Kidney (tissue), 14 donors: Measurements from ENCODE around the gene UGGT2. TPM values are rescaled to one million over a fixed set of nuclear protein-coding genes. Genes with fewer than 3 reads are reported as not detected.

ENCODE experiments used
- DNase-seq, 5 donors: peaks; one replicate each; pipeline ENCODE4 v3.0.0-alpha.2; 2013 to 2020
- FAIRE-seq: peaks from 2 replicates; lab custom pipeline; 2012; peaks lifted over from hg19 to GRCh38; lab: Jason Lieb, UNC
- H3K27ac ChIP-seq, 2 donors: one replicate each; pipeline ENCODE4 v1.7.0; 2013; ENCODE audit warnings: low read depth in 2 of 2, low read length in 2 of 2, inconsistent platforms in 1 of 2
- H3K27me3 ChIP-seq: one replicate; pipeline ENCODE4 v1.7.1; 2013; ENCODE audit warnings: low read length, inconsistent platforms; ENCODE audit not compliant: control insufficient read depth, insufficient read depth
- H3K36me3 ChIP-seq, 3 donors: one replicate each; pipeline versions ENCODE4 v1.7.0 to v1.7.1; 2013; ENCODE audit warnings: low read length in 3 of 3, control low read depth in 1 of 3, inconsistent platforms in 1 of 3; ENCODE audit not compliant: insufficient read depth in 3 of 3, control insufficient read depth in 2 of 3
- H3K4me1 ChIP-seq, 3 donors: one replicate each; pipeline versions ENCODE4 v1.7.0 to v1.7.1; 2013; ENCODE audit warnings: low read length in 3 of 3, inconsistent platforms in 1 of 3, low read depth in 1 of 3; ENCODE audit not compliant: control insufficient read depth in 2 of 3, insufficient read depth in 2 of 3
- H3K4me3 ChIP-seq, 3 donors: one replicate each; pipeline versions ENCODE4 v1.7.0 to v1.8.1; 2013; ENCODE audit warnings: low read length in 3 of 3, control low read depth in 1 of 3, inconsistent platforms in 1 of 3
- H3K9ac ChIP-seq, 3 donors: one replicate each; pipeline versions ENCODE4 v1.7.0 to v1.7.1; 2013; ENCODE audit warnings: low read length in 3 of 3, control low read depth in 1 of 3, inconsistent platforms in 1 of 3
- H3K9me3 ChIP-seq, 3 donors: one replicate each; pipeline versions ENCODE4 v1.7.0 to v1.7.1; 2013; ENCODE audit warnings: low read length in 3 of 3, control low read depth in 1 of 3, inconsistent platforms in 1 of 3; ENCODE audit not compliant: control insufficient read depth in 2 of 3, insufficient read depth in 1 of 3
- CTCF ChIP-seq: IDR thresholded peaks from 3 replicates; pipeline ENCODE4 v1.5.1; 2012; ENCODE audit warnings: mild to moderate bottlenecking, moderate library complexity, borderline replicate concordance; ENCODE audit not compliant: insufficient read depth; ENCODE audit errors: extremely low read depth
- intact Hi-C: fragments of 100-400 bp; cut with DNase I; formaldehyde crosslinking; loops from one replicate; pipeline ENCODE4 v1.11.1; 2022
- polyA plus RNA-seq: library from polyadenylated mRNA; stranded (reverse); fragments of 350-450 nt; fragmentation: Illumina TruSeq; extraction: RNeasy Lipid Tissue Mini Kit (QIAGEN cat#74804); gene quantifications from one replicate; pipeline ENCODE4 v1.2.3, GENCODE V29; 2014; ENCODE audit warnings: low read depth, low replicate concordance; ENCODE audit not compliant: insufficient read depth
- total RNA-seq: library from RNA; stranded (reverse); fragmentation: NEBNext Ultra II Directional; extraction: Animal tissue kit (Norgen Biotek cat#: 25700); gene quantifications from one replicate; pipeline ENCODE4 v1.2.1, GENCODE V29; 2021
- donor health status: control.
- donor health status: control.
- donor health status: control.
- donor health status: control.
- donor health status: control.
- donor health status: DM: yes; HTN: yes; CAD: no.
- donor health status: Normal renal cell carcinoma (clear cell type).

The UGGT2 gene
- total and polyA plus RNA-seq, 2 donors from 2014 or later = 10.0 to 31.9 TPM

DNA sequence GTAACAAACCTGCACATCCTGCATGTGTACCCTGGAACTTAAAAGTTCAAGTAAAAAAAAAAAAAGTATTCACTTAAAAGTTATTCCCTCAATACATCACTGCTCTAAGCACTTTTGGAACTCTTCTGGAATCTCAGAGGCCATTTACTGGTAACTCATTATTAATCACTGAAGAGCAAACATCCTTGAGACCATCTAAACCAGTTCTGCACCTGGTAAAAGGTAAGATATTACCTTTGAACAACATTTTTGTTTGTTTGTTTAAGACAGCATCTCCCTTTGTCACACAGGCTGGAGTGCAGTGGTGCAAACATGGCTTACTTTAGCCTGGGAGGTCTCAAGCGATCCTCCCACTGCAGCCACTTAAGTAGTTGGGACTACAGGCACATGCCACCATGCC, 16.7 kb downstream of the UGGT2 start:
- intact Hi-C loops = no loop called here
- no peak for TF ChIP-seq CTCF
- DNase-seq (no peak), FAIRE-seq (no peak)
- H3K4me3 ChIP-seq = no peak overlapping the region
- no peaks in the 10 kb centered on the region for H3K9me3 ChIP-seq
- no peaks in the 10 kb centered on the region for H3K4me1 ChIP-seq
- no peak overlapping the region for H3K9ac ChIP-seq
- no peaks in the 10 kb centered on the region for H3K27me3 ChIP-seq
- no peak overlapping the region for H3K27ac ChIP-seq
- no peaks in the 10 kb centered on the region for H3K36me3 ChIP-seq

DNA sequence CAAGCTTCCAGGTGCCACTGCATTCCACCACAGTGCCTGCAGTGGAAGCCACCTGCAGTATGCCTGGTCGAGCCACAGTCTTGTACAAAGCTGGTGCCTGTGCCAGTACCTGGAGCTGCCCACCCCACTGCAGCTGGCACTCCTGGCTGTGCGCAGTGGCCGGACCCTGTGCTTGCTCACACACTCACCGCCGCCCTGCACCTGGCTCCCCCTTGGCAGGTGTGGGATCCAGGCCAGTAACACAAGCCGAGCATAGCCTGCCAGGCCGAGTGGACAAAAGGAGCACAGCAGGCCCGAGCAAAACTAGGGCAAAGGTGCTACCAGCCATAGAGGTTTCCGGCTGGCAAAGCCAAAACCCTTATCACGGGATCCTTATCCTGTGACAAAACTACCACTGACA, 18.5 kb downstream of the UGGT2 start:
- Histone ChIP-seq H3K27ac (no peak overlapping the region), H3K4me1 (no peaks in the 10 kb centered on the region), H3K36me3 (no peaks in the 10 kb centered on the region), H3K27me3 (no peaks in the 10 kb centered on the region), H3K4me3 (no peak overlapping the region), H3K9ac (no peak overlapping the region), H3K9me3 (no peaks in the 10 kb centered on the region)
- DNase-seq (no peak), FAIRE-seq (no peak)
- intact Hi-C loops = no loop called here
- no peak for TF ChIP-seq CTCF

DNA sequence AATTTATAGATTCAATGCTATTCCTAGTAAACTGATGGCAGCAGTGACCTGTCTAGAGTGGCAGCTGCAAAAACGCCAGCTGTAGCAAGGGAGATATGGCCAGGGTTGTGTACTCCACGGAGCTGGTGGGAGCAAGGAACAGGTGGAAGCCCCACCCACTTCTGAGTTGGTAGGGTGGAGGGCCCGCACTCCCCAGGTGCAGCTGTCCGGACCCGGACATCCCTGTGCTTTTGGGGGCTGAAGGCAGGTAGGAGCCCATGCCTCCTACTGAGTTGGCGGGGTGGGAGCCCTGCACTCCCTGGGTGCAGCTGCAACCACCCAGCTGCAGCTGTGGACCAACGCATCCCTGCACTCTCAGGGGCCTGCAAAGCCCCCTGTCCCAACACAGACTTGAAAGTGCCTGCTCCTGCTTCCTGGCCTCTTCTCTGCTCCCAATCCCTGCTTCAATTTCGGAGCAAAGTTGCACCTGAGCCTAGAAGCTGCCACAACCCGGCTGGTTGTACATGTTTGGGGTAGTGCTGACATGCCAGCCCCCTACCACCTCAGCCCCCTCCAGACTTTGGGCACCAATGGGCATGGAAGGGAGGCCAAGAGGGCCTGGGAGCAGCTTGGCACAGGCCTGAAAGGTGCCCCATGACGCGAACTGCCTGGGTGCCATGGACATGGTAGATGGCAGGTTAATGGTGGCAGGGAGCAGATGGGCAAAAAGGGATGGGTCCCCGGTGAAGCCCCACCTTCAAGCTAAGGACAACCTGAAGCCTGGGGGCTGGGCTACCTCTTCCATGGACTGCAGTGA, 19.8 kb downstream of the UGGT2 start:
- H3K4me1 ChIP-seq = no peaks in the 10 kb centered on the region
- intact Hi-C loops = no loop called here
- FAIRE-seq (no peak), DNase-seq (no peak)
- no peak overlapping the region for H3K27ac ChIP-seq
- no peaks in the 10 kb centered on the region for H3K36me3 ChIP-seq
- H3K9ac ChIP-seq = no peak overlapping the region
- no peak for TF ChIP-seq CTCF
- no peaks in the 10 kb centered on the region for H3K27me3 ChIP-seq
- no peak overlapping the region for H3K4me3 ChIP-seq
- no peaks in the 10 kb centered on the region for H3K9me3 ChIP-seq
